ENCODE results near the gene DIO1.

DNA sequence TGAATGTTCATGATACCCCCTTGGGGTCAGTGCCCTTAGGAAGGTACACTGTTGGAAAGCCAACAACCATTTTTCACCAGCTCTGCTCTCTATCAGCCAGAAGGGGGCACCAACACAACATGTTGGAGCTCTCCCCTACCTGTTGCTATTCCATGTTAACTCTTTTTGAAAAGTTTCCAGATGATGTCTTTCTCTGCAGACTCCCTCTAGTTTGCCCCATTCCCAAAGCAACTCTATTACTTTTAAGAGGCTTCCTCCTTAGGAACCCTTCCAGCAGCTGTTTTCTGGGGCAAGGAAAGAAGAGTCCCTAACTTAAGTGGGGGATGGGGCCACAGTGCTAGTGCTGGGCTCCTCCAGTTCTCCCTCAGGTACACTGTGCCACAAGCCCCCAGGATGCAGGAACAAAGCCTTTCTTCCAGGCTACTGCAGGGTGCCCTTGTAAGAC, 33.0 kb upstream of the DIO1 start:
- TF ChIP-seq POLR2A (IDR thresholded peaks at IDR 0.05) = no peak
- TF ChIP-seq, protein P1, sequence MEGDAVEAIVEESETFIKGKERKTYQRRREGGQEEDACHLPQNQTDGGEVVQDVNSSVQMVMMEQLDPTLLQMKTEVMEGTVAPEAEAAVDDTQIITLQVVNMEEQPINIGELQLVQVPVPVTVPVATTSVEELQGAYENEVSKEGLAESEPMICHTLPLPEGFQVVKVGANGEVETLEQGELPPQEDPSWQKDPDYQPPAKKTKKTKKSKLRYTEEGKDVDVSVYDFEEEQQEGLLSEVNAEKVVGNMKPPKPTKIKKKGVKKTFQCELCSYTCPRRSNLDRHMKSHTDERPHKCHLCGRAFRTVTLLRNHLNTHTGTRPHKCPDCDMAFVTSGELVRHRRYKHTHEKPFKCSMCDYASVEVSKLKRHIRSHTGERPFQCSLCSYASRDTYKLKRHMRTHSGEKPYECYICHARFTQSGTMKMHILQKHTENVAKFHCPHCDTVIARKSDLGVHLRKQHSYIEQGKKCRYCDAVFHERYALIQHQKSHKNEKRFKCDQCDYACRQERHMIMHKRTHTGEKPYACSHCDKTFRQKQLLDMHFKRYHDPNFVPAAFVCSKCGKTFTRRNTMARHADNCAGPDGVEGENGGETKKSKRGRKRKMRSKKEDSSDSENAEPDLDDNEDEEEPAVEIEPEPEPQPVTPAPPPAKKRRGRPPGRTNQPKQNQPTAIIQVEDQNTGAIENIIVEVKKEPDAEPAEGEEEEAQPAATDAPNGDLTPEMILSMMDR (IDR thresholded peaks at IDR 0.05) = peak; percentile 28 to 50

Measured in suprapubic skin (tissue), 3 donors.